ENCODE measurements around the gene USP7. TPM values are rescaled to one million over a fixed set of nuclear protein-coding genes. Genes with fewer than 3 reads are reported as not detected.

Gene USP7
- total and polyA plus RNA-seq, 2 experiments from 2014 or later, result 38.0 to 40.8 TPM

DNA sequence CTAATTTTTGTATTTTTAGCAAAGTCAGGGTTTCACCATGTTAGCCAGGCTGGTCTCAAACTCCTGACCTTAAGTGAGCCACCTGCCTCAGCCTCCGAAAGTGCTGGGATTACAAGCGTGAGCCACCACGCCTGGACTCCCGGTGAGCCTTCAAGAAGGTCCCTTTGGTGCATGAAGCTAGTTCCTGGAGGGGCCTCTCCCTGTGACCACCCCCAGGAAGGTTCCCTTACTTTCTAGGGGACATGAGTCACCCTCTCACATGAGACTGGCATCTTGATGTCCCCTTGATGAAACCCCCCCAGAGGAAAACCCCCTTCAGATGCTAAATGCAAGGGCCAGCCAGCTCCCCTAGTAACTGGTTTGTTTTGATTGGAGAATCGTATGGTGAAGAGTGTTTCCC is 107.7 kb downstream of the USP7 start:
- Histone ChIP-seq H3K9me2 (replicated peaks; ENCODE audit: insufficient read depth) (no peaks in the 10 kb centered on the region), H3K4me3 (no peak overlapping the region), H3K9me3 (ENCODE audit: low read depth) (no peaks in the 10 kb centered on the region), H3K79me2 (peaks cover 28% of the 10 kb centered on the region), H3K4me2 (no peak overlapping the region), H3K27ac (no peak overlapping the region), H3K4me1 (ENCODE audit: insufficient read depth) (peaks cover 15% of the 10 kb centered on the region), H2AFZ (no peak overlapping the region), H3K27me3 (no peaks in the 10 kb centered on the region), H4K20me1 (ENCODE audit: insufficient read depth, poor library complexity, severe bottlenecking) (peaks cover 5% of the 10 kb centered on the region), H3K36me3 (replicated peaks; ENCODE audit: insufficient read depth, low read depth) (no peaks in the 10 kb centered on the region)
- WGBS (ENCODE audit: low lambda C conversion rate, missing lambda C conversion rate), result 74% methylated on average over 5 of the region's 5 CpGs
- no peak for TF ChIP-seq EZH2phosphoT487 (IDR thresholded peaks at IDR 0.05; ENCODE audit: low read depth, severe bottlenecking, unreplicated experiment)
- no peak for TF ChIP-seq EZH2 (IDR thresholded peaks at IDR 0.05; ENCODE audit: borderline replicate concordance)
- TF ChIP-seq, protein P1, sequence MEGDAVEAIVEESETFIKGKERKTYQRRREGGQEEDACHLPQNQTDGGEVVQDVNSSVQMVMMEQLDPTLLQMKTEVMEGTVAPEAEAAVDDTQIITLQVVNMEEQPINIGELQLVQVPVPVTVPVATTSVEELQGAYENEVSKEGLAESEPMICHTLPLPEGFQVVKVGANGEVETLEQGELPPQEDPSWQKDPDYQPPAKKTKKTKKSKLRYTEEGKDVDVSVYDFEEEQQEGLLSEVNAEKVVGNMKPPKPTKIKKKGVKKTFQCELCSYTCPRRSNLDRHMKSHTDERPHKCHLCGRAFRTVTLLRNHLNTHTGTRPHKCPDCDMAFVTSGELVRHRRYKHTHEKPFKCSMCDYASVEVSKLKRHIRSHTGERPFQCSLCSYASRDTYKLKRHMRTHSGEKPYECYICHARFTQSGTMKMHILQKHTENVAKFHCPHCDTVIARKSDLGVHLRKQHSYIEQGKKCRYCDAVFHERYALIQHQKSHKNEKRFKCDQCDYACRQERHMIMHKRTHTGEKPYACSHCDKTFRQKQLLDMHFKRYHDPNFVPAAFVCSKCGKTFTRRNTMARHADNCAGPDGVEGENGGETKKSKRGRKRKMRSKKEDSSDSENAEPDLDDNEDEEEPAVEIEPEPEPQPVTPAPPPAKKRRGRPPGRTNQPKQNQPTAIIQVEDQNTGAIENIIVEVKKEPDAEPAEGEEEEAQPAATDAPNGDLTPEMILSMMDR (IDR thresholded peaks at IDR 0.05; ENCODE audit: poor library complexity), result no peak
- no peak for DNase-seq (ENCODE audit: low spot score)

DNA sequence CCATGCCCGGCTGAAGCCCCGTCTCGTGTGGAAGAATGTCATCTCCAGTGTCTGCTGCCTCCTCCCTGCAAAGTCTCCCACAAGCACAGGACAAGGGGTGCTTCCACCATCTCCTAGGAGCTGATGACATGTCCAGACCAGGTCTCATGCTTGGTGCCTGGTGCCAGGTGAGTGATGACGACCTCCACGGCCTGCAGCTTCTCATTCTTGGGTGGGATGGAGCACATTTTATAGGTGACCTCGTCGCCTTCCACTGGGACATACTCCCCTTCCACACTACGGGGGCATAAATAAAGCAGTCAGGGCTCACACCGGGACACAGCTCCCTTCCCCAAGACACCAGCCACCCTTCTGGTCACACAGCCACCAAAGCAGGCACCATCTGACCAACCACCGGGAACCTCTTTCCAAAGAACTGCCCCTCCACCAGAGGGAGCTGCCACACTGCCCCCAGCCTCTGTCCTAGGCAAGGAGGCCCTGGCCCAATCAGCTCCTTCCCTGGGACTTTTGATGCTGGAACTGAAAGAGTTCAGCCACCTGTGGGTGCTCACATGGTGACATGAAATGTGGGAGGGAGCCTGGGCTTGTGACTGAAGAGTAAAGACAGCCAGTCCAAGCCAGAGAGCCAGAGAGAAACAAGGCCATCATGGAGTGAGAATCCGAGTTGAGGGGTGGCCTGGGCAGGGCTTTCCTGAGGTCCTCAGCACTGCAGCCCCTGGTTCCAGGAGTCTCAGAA is 108.5 kb downstream of the USP7 start:
- no peaks in the 10 kb centered on the region for H3K9me2 ChIP-seq (replicated peaks; ENCODE audit: insufficient read depth)
- H2AFZ ChIP-seq, result no peak overlapping the region
- H3K27ac ChIP-seq, result no peak overlapping the region
- H3K36me3 ChIP-seq (replicated peaks; ENCODE audit: insufficient read depth, low read depth), result no peaks in the 10 kb centered on the region
- H3K79me2 ChIP-seq, result peaks cover 21% of the 10 kb centered on the region
- no peak overlapping the region for H3K4me3 ChIP-seq
- no peak overlapping the region for H3K4me2 ChIP-seq
- DNase-seq (ENCODE audit: low spot score), result no peak
- TF ChIP-seq, protein P1 (IDR thresholded peaks at IDR 0.05; ENCODE audit: poor library complexity), result peak; percentile 9
- TF ChIP-seq EZH2phosphoT487 (IDR thresholded peaks at IDR 0.05; ENCODE audit: low read depth, severe bottlenecking, unreplicated experiment), result no peak
- no peaks in the 10 kb centered on the region for H3K27me3 ChIP-seq
- H3K4me1 ChIP-seq (ENCODE audit: insufficient read depth), result peaks cover 8% of the 10 kb centered on the region
- peaks cover 3% of the 10 kb centered on the region for H4K20me1 ChIP-seq (ENCODE audit: insufficient read depth, poor library complexity, severe bottlenecking)
- 92% methylated on average over 11 of the region's 11 CpGs for WGBS (ENCODE audit: low lambda C conversion rate, missing lambda C conversion rate)
- no peaks in the 10 kb centered on the region for H3K9me3 ChIP-seq (ENCODE audit: low read depth)

DNA sequence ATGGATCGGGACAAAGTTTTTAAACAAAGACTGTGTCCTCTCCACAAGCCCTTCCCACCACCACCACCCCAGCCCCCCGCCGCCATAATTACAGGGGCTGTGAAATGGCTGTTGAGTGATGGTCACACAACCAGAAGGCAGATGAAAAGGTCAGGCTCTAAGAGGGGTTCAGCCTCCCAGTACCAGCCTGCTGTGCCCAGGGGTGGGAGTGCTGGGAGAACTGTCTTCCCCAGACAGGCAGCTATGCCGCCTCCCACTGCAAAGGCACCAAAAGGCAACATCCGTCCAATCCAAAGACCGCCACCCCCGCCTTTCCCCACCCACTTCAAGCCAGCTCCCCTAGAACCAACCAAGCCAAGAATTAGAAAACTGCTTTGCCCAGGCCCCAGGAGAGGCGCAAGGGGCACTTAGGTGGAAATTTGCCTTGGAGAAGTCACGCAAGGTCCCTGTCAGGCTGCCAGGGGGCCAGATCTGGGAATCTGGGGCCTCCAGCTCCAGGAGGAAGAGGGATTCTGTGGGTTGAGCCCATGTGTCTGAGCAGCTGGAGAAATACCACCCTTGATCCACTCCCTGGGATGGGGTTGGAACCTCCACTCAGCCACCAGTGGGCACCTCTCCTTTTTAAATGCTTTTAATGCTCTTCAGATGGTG is 109.3 kb downstream of the USP7 start:
- DNase-seq (ENCODE audit: low spot score), result no peak
- WGBS (ENCODE audit: low lambda C conversion rate, missing lambda C conversion rate), result 97% methylated on average over 8 of the region's 9 CpGs
- TF ChIP-seq, protein P1 (IDR thresholded peaks at IDR 0.05; ENCODE audit: poor library complexity), result no peak
- no peak for TF ChIP-seq EZH2phosphoT487 (IDR thresholded peaks at IDR 0.05; ENCODE audit: low read depth, severe bottlenecking, unreplicated experiment)
- TF ChIP-seq EZH2 (IDR thresholded peaks at IDR 0.05; ENCODE audit: borderline replicate concordance), result no peak
- Histone ChIP-seq H2AFZ (no peak overlapping the region), H3K36me3 (replicated peaks; ENCODE audit: insufficient read depth, low read depth) (no peaks in the 10 kb centered on the region), H3K4me1 (ENCODE audit: insufficient read depth) (no peaks in the 10 kb centered on the region), H4K20me1 (ENCODE audit: insufficient read depth, poor library complexity, severe bottlenecking) (peaks cover 6% of the 10 kb centered on the region), H3K79me2 (peaks cover 13% of the 10 kb centered on the region), H3K4me3 (no peak overlapping the region), H3K9me2 (replicated peaks; ENCODE audit: insufficient read depth) (no peaks in the 10 kb centered on the region), H3K4me2 (no peak overlapping the region), H3K27me3 (no peaks in the 10 kb centered on the region), H3K9me3 (ENCODE audit: low read depth) (no peaks in the 10 kb centered on the region), H3K27ac (no peak overlapping the region)

All from hepatocyte (in vitro differentiated cells).